DND-41 (cell line): ENCODE measurements around the gene ROGDI.

Experiments used
- EZH2 ChIP-seq: IDR thresholded peaks from 3 replicates; pipeline ENCODE4 v1.6.1; 2012; ENCODE audit warnings: borderline replicate concordance, low read depth, mild to moderate bottlenecking, moderate library complexity, low read length, inconsistent platforms; ENCODE audit not compliant: severe bottlenecking
- TF ChIP-seq, protein P1 (sequence below): IDR thresholded peaks from 2 replicates; pipeline ENCODE4 v1.5.1; 2012; ENCODE audit warnings: borderline replicate concordance, low read length, moderate library complexity, mild to moderate bottlenecking; ENCODE audit not compliant: poor library complexity, severe bottlenecking; ENCODE audit errors: extremely low read depth

GRCh38 chr16:4839942-4840341, 37.5 kb upstream of the ROGDI start:
- TF ChIP-seq, protein P1, sequence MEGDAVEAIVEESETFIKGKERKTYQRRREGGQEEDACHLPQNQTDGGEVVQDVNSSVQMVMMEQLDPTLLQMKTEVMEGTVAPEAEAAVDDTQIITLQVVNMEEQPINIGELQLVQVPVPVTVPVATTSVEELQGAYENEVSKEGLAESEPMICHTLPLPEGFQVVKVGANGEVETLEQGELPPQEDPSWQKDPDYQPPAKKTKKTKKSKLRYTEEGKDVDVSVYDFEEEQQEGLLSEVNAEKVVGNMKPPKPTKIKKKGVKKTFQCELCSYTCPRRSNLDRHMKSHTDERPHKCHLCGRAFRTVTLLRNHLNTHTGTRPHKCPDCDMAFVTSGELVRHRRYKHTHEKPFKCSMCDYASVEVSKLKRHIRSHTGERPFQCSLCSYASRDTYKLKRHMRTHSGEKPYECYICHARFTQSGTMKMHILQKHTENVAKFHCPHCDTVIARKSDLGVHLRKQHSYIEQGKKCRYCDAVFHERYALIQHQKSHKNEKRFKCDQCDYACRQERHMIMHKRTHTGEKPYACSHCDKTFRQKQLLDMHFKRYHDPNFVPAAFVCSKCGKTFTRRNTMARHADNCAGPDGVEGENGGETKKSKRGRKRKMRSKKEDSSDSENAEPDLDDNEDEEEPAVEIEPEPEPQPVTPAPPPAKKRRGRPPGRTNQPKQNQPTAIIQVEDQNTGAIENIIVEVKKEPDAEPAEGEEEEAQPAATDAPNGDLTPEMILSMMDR, result no peak
- no peak for TF ChIP-seq EZH2
